H1 (cell line): ENCODE results near the gene NQO2. TPM values are rescaled to one million over a fixed set of nuclear protein-coding genes. Genes with fewer than 3 reads are reported as not detected.

Experiments used
- CBX8 ChIP-seq: fragments of 300-800, 300-1000 bp; sonication (generic); IDR thresholded peaks from 2 replicates; pipeline ENCODE4 v1.7.1; 2016; ENCODE audit warnings: low read depth, low read length, borderline replicate concordance
- CEBPB ChIP-seq: IDR thresholded peaks from 2 replicates; pipeline ENCODE4 v1.6.1; 2012; ENCODE audit warnings: low read depth, low read length
- CHD7 ChIP-seq: fragments of 300-600 bp; sonication (generic); IDR thresholded peaks from 2 replicates; pipeline ENCODE4 v1.7.1; 2012; ENCODE audit warnings: low read length, moderate library complexity, mild to moderate bottlenecking, inconsistent platforms; ENCODE audit not compliant: insufficient replicate concordance
- YY1 ChIP-seq: IDR thresholded peaks from 2 replicates; pipeline ENCODE4 v1.6.1; 2011; ENCODE audit warnings: low read depth, mild to moderate bottlenecking, low read length
- polyA plus RNA-seq, 7 experiments: library from polyadenylated mRNA; depleted of rRNA in 3 of 7; stranded (reverse) in 5 of 7; unstranded in 2 of 7; fragments of >200 nt in 5 of 7; fragments of 200-250 nt in 2 of 7; gene quantifications; 1 replicate in 5 of 7; 2 replicates in 1 of 7; 4 replicates in 1 of 7; pipeline versions ENCODE4 v1.2.1 to v1.2.3, GENCODE V29; 2011 to 2013; ENCODE audit warnings: missing spikeins in 2 of 7, mixed read lengths in 2 of 7
- total RNA-seq: library from RNA; stranded (reverse); fragmentation: NEBNext Ultra II Directional; extraction: Animal tissue kit (Norgen Biotek cat#: 25700); gene quantifications from 2 replicates; pipeline ENCODE4 v1.2.1, GENCODE V29; 2021

The NQO2 gene
- total and polyA plus RNA-seq, 2 of the 8 experiments (the other 6 are each of a cell fraction or from before 2014, with no cell fraction given) = 135 to 168 TPM

- no peak for TF ChIP-seq CHD7
- no peak for TF ChIP-seq CBX8
- no peak for TF ChIP-seq YY1
- TF ChIP-seq CEBPB = no peak
Measured at GRCh38 chr6:2960935-2961334, 38.8 kb upstream of the NQO2 start (continued).
